AG04449 (cell line): ENCODE measurements around the gene SAA2.

Experiments used
- CTCF ChIA-PET: fragments of 350-600 bp; formaldehyde crosslinking; extraction: SDS; loops from one replicate; lab custom pipeline; 2021; ENCODE audit warnings: antibody characterized with exemption; lab: Yijun Ruan, JAX
- POLR2A ChIA-PET: fragments of 400-600, 350-600 bp; formaldehyde crosslinking; extraction: SDS; loops from one replicate; lab custom pipeline; 2020; ENCODE audit warnings: antibody characterized with exemption, inconsistent platforms; lab: Yijun Ruan, JAX
- DNase-seq: peaks from one replicate; pipeline ENCODE4 v3.0.0-alpha.2; 2010; ENCODE audit warnings: low read depth, low spot score
- H3K4me3 ChIP-seq: 2 replicates; pipeline ENCODE4 v1.5.1; 2011; ENCODE audit warnings: low read depth, mild to moderate bottlenecking, control low read depth, low read length
- TF ChIP-seq, protein P1 (sequence below): IDR thresholded peaks from one replicate; pipeline ENCODE4 v1.5.1; 2011; ENCODE audit warnings: mild to moderate bottlenecking, moderate library complexity, low read length, control low read depth, inconsistent platforms; ENCODE audit not compliant: insufficient read depth; ENCODE audit errors: missing control alignments

The SAA2 gene

GRCh38 chr11:18236664-18237356, 11.7 kb downstream of the SAA2 start, which contains the start of gene SAA4:
TSS of gene SAA4 (minus strand) at chr11:18236802. CDS start at chr11:18235926, 876 bp downstream.
- ChIA-PET POLR2A (no interaction called here), CTCF (no interaction called here)
- TF ChIP-seq, protein P1, sequence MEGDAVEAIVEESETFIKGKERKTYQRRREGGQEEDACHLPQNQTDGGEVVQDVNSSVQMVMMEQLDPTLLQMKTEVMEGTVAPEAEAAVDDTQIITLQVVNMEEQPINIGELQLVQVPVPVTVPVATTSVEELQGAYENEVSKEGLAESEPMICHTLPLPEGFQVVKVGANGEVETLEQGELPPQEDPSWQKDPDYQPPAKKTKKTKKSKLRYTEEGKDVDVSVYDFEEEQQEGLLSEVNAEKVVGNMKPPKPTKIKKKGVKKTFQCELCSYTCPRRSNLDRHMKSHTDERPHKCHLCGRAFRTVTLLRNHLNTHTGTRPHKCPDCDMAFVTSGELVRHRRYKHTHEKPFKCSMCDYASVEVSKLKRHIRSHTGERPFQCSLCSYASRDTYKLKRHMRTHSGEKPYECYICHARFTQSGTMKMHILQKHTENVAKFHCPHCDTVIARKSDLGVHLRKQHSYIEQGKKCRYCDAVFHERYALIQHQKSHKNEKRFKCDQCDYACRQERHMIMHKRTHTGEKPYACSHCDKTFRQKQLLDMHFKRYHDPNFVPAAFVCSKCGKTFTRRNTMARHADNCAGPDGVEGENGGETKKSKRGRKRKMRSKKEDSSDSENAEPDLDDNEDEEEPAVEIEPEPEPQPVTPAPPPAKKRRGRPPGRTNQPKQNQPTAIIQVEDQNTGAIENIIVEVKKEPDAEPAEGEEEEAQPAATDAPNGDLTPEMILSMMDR: no peak
- no peak within 1 kb of the TSS for H3K4me3 ChIP-seq
- no peak for DNase-seq

- ChIA-PET POLR2A (no interaction called here), CTCF (interaction anchor here (0.6 to 1.4 kb wide), 2 partner anchors 8 to 10 kb away, joined by 3 to 11 read pairs; no protein-coding TSS in a partner anchor)
- TF ChIP-seq, protein P1: no peak
Observed at GRCh38 chr11:18235394-18236334, 12.8 kb downstream of the SAA2 start.

GRCh38 chr11:18233912-18234311, 14.6 kb downstream of the SAA2 start:
- H3K4me3 ChIP-seq: no peak overlapping the region
- TF ChIP-seq, protein P1: no peak
- no peak for DNase-seq
- ChIA-PET POLR2A (no interaction called here), CTCF (no interaction called here)

More at GRCh38 chr11:18235394-18236334, 12.8 kb downstream of the SAA2 start:
- H3K4me3 ChIP-seq: no peak overlapping the region
- DNase-seq: no peak

DNA sequence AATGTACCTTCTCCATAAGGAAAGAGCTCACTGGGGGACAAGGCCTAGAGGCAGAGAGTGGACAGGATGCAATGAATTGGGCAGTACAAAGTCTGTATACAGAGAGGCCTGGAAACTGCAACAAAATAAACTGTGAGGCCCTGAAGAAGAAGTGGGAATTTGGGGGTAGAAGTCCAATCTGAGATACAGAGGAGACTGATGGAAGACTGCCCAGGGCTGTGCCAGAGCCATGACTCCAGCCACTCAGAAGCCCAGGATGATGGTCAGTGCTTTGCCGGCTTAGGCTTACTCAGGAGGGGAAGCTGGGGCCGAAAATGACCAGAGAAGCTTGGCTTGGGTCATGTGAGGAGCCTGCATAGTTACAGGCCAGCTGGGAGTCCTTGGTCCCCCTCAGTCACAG, 17.6 kb downstream of the SAA2 start:
- POLR2A ChIA-PET: no interaction called here
- TF ChIP-seq, protein P1: no peak
- CTCF ChIA-PET: interaction anchor here (0.6 to 1.8 kb wide), 2 partner anchors 13 to 67 kb away, joined by 3 to 9 read pairs; no protein-coding TSS in a partner anchor
- no peak for DNase-seq
- no peak overlapping the region for H3K4me3 ChIP-seq

DNA sequence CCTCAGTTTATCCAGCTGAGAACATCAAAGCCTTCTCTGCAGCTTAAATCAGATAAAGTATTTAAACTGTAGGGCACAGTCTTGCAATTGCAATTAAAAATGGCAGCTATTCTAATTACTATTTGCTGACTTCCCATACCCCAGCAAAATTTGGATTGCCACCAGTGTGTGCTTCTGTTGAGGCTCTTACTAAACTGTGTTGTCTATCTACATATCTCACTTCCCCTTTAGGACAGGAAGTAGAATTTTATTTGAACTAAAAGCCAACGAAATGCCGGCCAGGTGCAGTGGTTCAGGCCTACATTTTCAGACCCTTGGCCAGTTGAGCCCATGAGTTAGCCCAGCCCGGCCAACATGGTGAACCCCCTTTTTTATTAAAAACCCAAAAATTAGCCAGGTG, 19.0 kb downstream of the SAA2 start:
- no peak overlapping the region for H3K4me3 ChIP-seq
- no peak for DNase-seq
- TF ChIP-seq, protein P1: no peak

GRCh38 chr11:18225913-18226312, 22.6 kb downstream of the SAA2 start:
- ChIA-PET CTCF (interaction anchor here (0.6 kb wide), 1 partner anchor 10 kb away, joined by 3 read pairs; no protein-coding TSS in a partner anchor), POLR2A (no interaction called here)
- TF ChIP-seq, protein P1: no peak
- H3K4me3 ChIP-seq: no peak overlapping the region
- DNase-seq: no peak

More for the DNA sequence above, 19.0 kb downstream of the SAA2 start:
- ChIA-PET CTCF (no interaction called here), POLR2A (no interaction called here)
